Activated B cell treated with CpG ODN at 0.5 μM for 24 hours (primary cell): Measurements from ENCODE around the gene ZSCAN22. TPM values are rescaled to one million over a fixed set of nuclear protein-coding genes. Genes with fewer than 3 reads are reported as not detected.
"Not testable (repeated sequence)": the region's sequence is repeated elsewhere in the genome, so short reads cannot be mapped to it uniquely, and the experiment has no call there.

Experiments used
- ATAC-seq: fragments of 200-7000 bp; cut with Tn5 transposase; one replicate; pipeline ENCODE4 v1.10.0; 2021; ENCODE audit warnings: low read depth, mild to moderate bottlenecking, moderate library complexity
- CTCF ChIA-PET: fragments of 350-600 bp; sonication (Branson Sonifier 250); formaldehyde crosslinking; loops from one replicate; lab custom pipeline; 2021; ENCODE audit warnings: antibody characterized with exemption; lab: Charles Lee
- POLR2A ChIA-PET: fragments of 350-600 bp; sonication (Branson Sonifier 250); formaldehyde crosslinking; loops from one replicate; lab custom pipeline; 2021; ENCODE audit warnings: antibody characterized with exemption; lab: Charles Lee
- DNase-seq: peaks from one replicate; pipeline ENCODE4 v3.0.0; 2022
- H3K27ac Mint-ChIP-seq: one replicate; pipeline ENCODE4 v1.8.0; 2020; ENCODE audit warnings: mixed read lengths
- H3K27me3 Mint-ChIP-seq: one replicate; pipeline ENCODE4 v1.8.0; 2021; ENCODE audit warnings: mixed read lengths
- H3K36me3 Mint-ChIP-seq: one replicate; pipeline ENCODE4 v1.8.0; 2021; ENCODE audit warnings: low read depth, mixed read lengths
- H3K4me1 Mint-ChIP-seq: one replicate; pipeline ENCODE4 v1.8.0; 2021; ENCODE audit warnings: mixed read lengths
- H3K4me3 Mint-ChIP-seq: one replicate; pipeline ENCODE4 v1.8.0; 2020; ENCODE audit warnings: mild to moderate bottlenecking, mixed read lengths
- H3K9me3 Mint-ChIP-seq: one replicate; pipeline ENCODE4 v1.8.0; 2020; ENCODE audit warnings: mixed read lengths
- CTCF ChIP-seq: fragments of 200-600 bp; IDR thresholded peaks from one replicate; pipeline ENCODE4 v1.8.0; 2022; ENCODE audit warnings: antibody characterized with exemption, mild to moderate bottlenecking
- intact Hi-C: fragments of 100-400 bp; cut with micrococcal nuclease; formaldehyde crosslinking; loops from one replicate; pipeline ENCODE4 v1.15.1; 2024
- total RNA-seq: library from RNA; stranded (reverse); gene quantifications from 2 replicates; pipeline ENCODE4 v1.2.3, GENCODE V29; 2022

The ZSCAN22 gene
- total RNA-seq, 1 donor from 2014 or later, result 4.7 TPM

GRCh38 chr19:58345558-58345957 is 18.8 kb downstream of the ZSCAN22 start:
- POLR2A ChIA-PET, result interaction anchor here (4.4 kb wide), 1 partner anchor 17 kb away, joined by 90 read pairs; the partner anchor contains the start of gene ZNF497
- TF ChIP-seq CTCF, result no peak
- peaks cover 16% of the 10 kb centered on the region for H3K36me3 Mint-ChIP-seq
- CTCF ChIA-PET, result no interaction called here
- DNase-seq (no peak), ATAC-seq (no peak)
- H3K27ac Mint-ChIP-seq, result no peak overlapping the region
- intact Hi-C loops, result no loop called here
- no peaks in the 10 kb centered on the region for H3K9me3 Mint-ChIP-seq
- H3K4me1 Mint-ChIP-seq, result peaks cover 27% of the 10 kb centered on the region
- H3K4me3 Mint-ChIP-seq, result peak overlapping the region; percentile 21
- no peaks in the 10 kb centered on the region for H3K27me3 Mint-ChIP-seq

DNA sequence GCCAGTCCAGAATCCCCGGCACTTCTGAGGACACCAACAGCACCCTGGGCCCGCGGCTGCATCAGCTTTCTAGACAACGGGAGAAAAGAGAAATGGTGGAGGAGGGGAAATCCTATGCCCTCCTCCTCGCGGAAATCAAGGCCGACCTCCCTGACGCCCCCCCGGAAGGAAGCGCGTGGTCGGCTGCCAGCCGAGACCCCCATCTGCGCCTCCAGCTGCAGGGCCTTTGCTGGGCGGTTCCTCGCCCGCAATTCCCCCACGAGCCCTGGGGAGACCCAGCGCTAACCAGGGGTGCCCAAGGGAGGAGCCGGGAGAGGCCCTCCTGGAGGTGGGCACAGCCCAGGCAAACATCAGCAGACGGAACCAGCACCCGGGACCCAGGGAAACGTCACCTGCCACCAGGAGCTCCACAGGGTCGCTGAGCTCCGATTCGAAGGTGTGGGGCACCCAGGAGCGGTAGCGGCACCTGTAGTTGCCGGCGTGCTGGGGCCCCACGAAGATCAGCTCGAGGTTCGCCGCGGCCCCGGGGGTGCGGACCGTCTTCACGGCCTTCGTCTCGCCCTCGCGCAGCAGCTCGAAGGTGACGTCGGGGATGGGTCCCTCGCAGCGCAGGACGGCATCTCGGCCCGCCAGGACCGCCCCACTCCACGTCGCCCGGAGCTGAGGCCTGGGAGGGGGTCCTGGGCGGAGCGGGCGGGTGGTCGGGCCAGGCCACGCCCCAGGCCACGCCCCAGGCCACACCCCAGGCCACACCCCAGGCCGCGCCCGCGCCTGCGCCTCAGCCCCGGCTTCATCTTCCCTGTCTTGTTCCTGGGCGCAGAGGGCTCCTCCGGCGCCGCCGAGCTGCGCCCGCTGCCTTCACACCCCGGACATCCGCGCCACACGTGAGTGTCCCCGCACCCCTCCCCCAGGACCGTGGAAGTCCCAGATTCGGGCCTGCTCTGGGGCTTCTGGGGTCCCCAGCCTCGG is 20.5 kb downstream of the ZSCAN22 start:
- H3K4me3 Mint-ChIP-seq, result peak overlapping the region; percentile 93
- ATAC-seq (peak; percentile 93), DNase-seq (peak; percentile 84)
- H3K27me3 Mint-ChIP-seq, result no peaks in the 10 kb centered on the region
- TF ChIP-seq CTCF, result no peak
- peaks cover 7% of the 10 kb centered on the region for H3K36me3 Mint-ChIP-seq
- POLR2A ChIA-PET, result interaction anchor here (0.6 to 4.4 kb wide), 23 partner anchors 9 to 890 kb away, joined by 3 to 90 read pairs (median 4); partner anchors contain the start of genes CHMP2A, ERVK3-1, RPS5 and TRIM28
- peaks cover 30% of the 10 kb centered on the region for H3K4me1 Mint-ChIP-seq
- no peaks in the 10 kb centered on the region for H3K9me3 Mint-ChIP-seq
- intact Hi-C loops, result loop anchor here (1.0 kb wide), 5 partner anchors 15 to 68 kb away; partner anchors contain the start of genes RPS5, ZNF497 and ZNF837
- CTCF ChIA-PET, result interaction anchor here (0.6 to 1.0 kb wide), 4 partner anchors 15 to 173 kb away, joined by 3 to 4 read pairs (median 3); partner anchors contain the start of genes ZBTB45, ZNF274 and ZNF497
- peak overlapping the region; percentile 76 for H3K27ac Mint-ChIP-seq

DNA sequence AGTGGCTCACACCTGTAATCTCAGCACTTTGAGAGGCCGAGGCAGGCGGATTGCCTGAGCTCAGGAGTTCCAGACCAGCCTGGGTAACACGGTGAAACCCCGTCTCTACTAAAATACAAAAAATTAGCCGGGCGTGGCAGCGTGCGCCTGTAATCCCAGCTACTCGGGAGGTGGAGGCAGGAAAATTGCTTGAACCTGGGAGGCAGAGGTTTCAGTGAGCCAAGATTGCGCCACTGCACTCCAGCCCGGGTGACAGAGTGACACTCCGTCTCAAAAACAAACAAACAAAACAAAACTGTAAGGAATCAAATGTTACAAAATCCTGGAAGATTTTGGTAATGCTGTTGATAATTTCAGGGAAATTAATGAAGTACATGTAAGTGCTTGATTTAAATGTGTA is 21.3 kb downstream of the ZSCAN22 start:
- Mint-ChIP-seq H3K4me1 (peaks cover 32% of the 10 kb centered on the region), H3K27ac (peak overlapping the region; percentile 76), H3K4me3 (peak overlapping the region; percentile 93)
- DNase-seq, ATAC-seq, H3K36me3 Mint-ChIP-seq, intact Hi-C loops, H3K27me3 Mint-ChIP-seq, H3K9me3 Mint-ChIP-seq: not testable (repeated sequence)
- ChIA-PET POLR2A (interaction anchor here (0.7 to 4.4 kb wide), 13 partner anchors 8 to 214 kb away, joined by 3 to 90 read pairs (median 5); partner anchors contain the start of genes RPS5, TRIM28, ZNF324B and ZNF497), CTCF (interaction anchor here (0.8 kb wide), 1 partner anchor 172 kb away, joined by 3 read pairs; the partner anchor contains the start of gene ZBTB45)

- intact Hi-C loops, result no loop called here
- Mint-ChIP-seq H3K36me3 (peaks cover 6% of the 10 kb centered on the region), H3K27ac (no peak overlapping the region), H3K9me3 (no peaks in the 10 kb centered on the region), H3K4me3 (peak overlapping the region; percentile 64), H3K4me1 (peaks cover 32% of the 10 kb centered on the region), H3K27me3 (no peaks in the 10 kb centered on the region)
- no peak for TF ChIP-seq CTCF
- ATAC-seq (no peak), DNase-seq (no peak)
- ChIA-PET CTCF (no interaction called here), POLR2A (interaction anchor here (0.6 to 1.4 kb wide), 5 partner anchors 11 to 189 kb away, joined by 3 to 10 read pairs (median 4); partner anchors contain the start of gene ZNF497)
These were observed 22.8 kb downstream of the ZSCAN22 start for GRCh38 chr19:58349590-58349989.

DNA sequence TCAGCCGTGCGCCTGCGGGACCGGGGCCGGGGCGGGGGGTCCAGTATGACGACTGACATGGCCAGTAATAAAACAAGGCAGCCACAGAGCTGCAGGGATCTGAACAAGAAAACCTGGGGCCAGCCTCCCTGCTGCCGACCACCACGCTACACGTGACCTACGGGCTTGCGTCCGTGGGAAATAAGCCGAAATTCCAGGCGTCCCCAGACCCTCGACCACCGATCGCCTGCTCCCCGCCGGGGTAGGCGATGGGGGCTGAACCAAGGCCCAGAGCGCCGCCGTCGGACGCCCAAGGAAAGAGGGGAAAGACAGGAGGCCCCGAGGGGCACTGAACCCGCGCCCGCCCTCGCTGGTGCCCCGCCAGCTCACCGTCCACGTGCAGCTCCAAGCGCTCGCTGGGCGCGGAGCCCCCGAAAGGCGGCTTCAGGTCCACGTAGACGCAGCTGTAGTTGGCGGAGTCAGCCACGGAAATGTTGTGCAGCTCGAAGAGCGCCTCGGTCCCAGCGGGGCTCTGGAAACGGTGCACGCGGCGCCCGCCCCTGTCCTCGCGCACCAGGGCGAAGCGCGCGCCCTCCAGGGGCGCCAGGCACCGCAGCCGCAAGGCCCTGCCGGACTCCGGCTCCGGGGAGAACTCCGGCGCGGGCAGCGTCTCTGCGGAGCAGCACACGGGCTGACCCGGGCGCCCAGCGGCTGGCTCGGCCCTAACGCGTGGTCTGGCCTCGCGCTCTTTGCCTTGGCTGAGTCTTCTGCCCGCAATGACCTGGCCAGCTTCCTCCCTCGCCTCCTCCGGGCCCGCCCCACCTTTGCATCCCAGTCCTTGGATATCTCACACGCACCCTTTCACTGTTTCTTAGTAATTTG is 23.4 kb downstream of the ZSCAN22 start:
- peaks cover 32% of the 10 kb centered on the region for H3K4me1 Mint-ChIP-seq
- no peaks in the 10 kb centered on the region for H3K9me3 Mint-ChIP-seq
- ChIA-PET CTCF (no interaction called here), POLR2A (interaction anchor here (0.6 to 1.4 kb wide), 3 partner anchors 12 to 146 kb away, joined by 3 to 12 read pairs (median 10); partner anchors contain the start of genes ZNF497 and ZNF837)
- ATAC-seq (no peak), DNase-seq (no peak)
- no peak overlapping the region for H3K27ac Mint-ChIP-seq
- TF ChIP-seq CTCF, result no peak
- peaks cover 6% of the 10 kb centered on the region for H3K36me3 Mint-ChIP-seq
- H3K4me3 Mint-ChIP-seq, result peak overlapping the region; percentile 64
- intact Hi-C loops, result no loop called here
- H3K27me3 Mint-ChIP-seq, result no peaks in the 10 kb centered on the region
